Ishikawa (cell line): ENCODE results near the gene CCDC81.

ENCODE experiments used
- CEBPB ChIP-seq: IDR thresholded peaks from 2 replicates; pipeline ENCODE4 v1.6.1; 2012
- CREB1 ChIP-seq: IDR thresholded peaks from 2 replicates; pipeline ENCODE4 v1.6.1; 2012; ENCODE audit warnings: low read depth
- EGR1 ChIP-seq: IDR thresholded peaks from 2 replicates; pipeline ENCODE4 v1.6.1; 2012
- EP300 ChIP-seq: IDR thresholded peaks from 2 replicates; pipeline ENCODE4 v1.6.1; 2012; ENCODE audit warnings: borderline replicate concordance
- FOXM1 ChIP-seq: IDR thresholded peaks from 2 replicates; pipeline ENCODE4 v1.6.1; 2012; ENCODE audit warnings: low read depth, borderline replicate concordance
- NFIC ChIP-seq: IDR thresholded peaks from 2 replicates; pipeline ENCODE4 v1.6.1; 2012
- RAD21 ChIP-seq: IDR thresholded peaks from 2 replicates; pipeline ENCODE4 v1.6.1; 2012; ENCODE audit warnings: low read depth
- TAF1 ChIP-seq: IDR thresholded peaks from 2 replicates; pipeline ENCODE4 v1.6.1; 2012; ENCODE audit warnings: low read depth, mild to moderate bottlenecking
- TCF12 ChIP-seq: IDR thresholded peaks from 2 replicates; pipeline ENCODE4 v1.6.1; 2012; ENCODE audit warnings: low read depth
- TEAD4 ChIP-seq: IDR thresholded peaks from 2 replicates; pipeline ENCODE4 v1.6.1; 2012
- YY1 ChIP-seq: IDR thresholded peaks from 2 replicates; pipeline ENCODE4 v1.6.1; 2012; ENCODE audit warnings: low read depth
- ZBTB7A ChIP-seq: IDR thresholded peaks from 2 replicates; pipeline ENCODE4 v1.6.1; 2012; ENCODE audit warnings: low read depth
- TF ChIP-seq, protein P1 (sequence below): IDR thresholded peaks from 2 replicates; pipeline ENCODE4 v1.6.1; 2012
- TF ChIP-seq, protein P2 (sequence below): IDR thresholded peaks from 2 replicates; pipeline ENCODE4 v1.6.1; 2012
- TF ChIP-seq, protein P3 (sequence below): IDR thresholded peaks from 2 replicates; pipeline ENCODE4 v1.6.1; 2012; ENCODE audit warnings: low read depth, mild to moderate bottlenecking

CCDC81 gene

DNA sequence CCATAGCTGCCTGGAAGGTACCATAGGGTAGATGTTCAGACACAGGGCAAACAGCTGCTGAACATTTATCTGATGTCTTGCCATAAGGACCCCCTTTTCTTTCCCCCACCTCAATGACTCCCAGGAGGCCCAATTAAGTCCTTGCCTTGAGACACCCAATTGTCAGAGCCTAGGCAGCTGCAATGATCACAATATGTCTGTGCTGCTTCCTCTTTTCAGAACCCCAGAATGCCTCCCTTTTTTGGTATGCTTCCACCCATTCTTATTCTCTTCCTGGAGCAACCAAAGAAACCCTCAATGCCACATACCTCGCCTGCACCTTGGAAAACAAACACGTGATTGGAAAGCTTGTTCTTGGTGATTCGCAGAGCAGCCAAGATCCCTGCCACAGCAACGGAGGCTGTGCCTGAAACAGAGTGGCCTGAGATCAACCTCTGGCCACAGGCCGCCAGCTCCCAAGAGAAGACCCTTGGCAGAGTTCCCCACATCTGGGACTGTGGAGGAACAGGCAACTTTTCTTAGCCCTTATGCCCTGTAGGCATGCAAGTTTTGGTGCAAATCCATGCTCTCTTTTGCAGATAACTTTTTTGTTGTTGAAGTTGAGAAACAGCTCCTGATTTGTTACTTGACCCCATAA lies 75.4 kb downstream of the CCDC81 start:
- TF ChIP-seq EP300 (no peak), RAD21 (no peak), CEBPB (no peak), TCF12 (no peak), FOXM1 (no peak), EGR1 (no peak), CREB1 (no peak), TEAD4 (no peak), NFIC (no peak), TAF1 (no peak)
- TF ChIP-seq, protein P1, sequence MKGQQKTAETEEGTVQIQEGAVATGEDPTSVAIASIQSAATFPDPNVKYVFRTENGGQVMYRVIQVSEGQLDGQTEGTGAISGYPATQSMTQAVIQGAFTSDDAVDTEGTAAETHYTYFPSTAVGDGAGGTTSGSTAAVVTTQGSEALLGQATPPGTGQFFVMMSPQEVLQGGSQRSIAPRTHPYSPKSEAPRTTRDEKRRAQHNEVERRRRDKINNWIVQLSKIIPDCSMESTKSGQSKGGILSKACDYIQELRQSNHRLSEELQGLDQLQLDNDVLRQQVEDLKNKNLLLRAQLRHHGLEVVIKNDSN = no peak
- TF ChIP-seq, protein P2, sequence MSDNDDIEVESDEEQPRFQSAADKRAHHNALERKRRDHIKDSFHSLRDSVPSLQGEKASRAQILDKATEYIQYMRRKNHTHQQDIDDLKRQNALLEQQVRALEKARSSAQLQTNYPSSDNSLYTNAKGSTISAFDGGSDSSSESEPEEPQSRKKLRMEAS = no peak

DNA sequence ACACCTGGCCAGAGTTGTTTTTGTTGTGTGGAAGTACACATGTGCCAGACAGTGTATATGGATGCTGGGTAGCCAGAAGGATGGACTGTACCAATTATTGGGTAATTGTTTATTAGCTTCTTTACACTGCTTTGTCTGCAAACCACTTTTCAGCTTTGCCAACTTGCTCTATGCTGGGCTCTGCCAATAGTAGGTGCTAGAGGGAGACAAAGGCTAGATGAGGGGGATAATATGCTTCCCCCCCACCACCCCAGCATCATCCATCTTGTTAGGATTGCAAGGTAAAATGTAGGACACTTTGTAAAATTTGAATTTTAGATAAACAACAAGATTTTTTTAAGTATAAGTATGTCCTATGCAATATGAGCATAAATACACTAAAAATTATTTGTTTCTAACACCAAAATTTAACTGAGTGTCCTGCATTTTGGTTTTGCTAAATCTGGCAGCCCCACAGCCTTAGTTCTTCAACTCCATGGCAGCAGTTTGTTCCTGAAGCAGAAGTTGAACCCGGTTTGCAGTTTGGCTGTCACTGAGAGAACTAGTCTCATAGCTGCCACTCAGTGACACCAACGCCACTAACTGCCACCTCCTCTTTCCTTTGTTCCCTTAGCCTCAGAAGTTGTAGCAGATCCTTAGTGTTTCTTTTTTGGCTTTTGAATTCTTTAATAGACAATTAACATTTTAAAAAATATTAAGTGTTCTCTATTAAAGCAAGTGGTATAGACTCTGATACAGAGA lies 78.8 kb downstream of the CCDC81 start:
- no peak for TF ChIP-seq TAF1
- TF ChIP-seq, protein P1 = no peak
- TF ChIP-seq ZBTB7A = no peak
- no peak for TF ChIP-seq TEAD4
- TF ChIP-seq CEBPB = no peak
- no peak for TF ChIP-seq RAD21
- no peak for TF ChIP-seq EGR1
- TF ChIP-seq, protein P2 = no peak
- no peak for TF ChIP-seq EP300
- TF ChIP-seq YY1 = no peak
- no peak for TF ChIP-seq FOXM1
- no peak for TF ChIP-seq CREB1
- TF ChIP-seq NFIC = no peak
- TF ChIP-seq, protein P3, sequence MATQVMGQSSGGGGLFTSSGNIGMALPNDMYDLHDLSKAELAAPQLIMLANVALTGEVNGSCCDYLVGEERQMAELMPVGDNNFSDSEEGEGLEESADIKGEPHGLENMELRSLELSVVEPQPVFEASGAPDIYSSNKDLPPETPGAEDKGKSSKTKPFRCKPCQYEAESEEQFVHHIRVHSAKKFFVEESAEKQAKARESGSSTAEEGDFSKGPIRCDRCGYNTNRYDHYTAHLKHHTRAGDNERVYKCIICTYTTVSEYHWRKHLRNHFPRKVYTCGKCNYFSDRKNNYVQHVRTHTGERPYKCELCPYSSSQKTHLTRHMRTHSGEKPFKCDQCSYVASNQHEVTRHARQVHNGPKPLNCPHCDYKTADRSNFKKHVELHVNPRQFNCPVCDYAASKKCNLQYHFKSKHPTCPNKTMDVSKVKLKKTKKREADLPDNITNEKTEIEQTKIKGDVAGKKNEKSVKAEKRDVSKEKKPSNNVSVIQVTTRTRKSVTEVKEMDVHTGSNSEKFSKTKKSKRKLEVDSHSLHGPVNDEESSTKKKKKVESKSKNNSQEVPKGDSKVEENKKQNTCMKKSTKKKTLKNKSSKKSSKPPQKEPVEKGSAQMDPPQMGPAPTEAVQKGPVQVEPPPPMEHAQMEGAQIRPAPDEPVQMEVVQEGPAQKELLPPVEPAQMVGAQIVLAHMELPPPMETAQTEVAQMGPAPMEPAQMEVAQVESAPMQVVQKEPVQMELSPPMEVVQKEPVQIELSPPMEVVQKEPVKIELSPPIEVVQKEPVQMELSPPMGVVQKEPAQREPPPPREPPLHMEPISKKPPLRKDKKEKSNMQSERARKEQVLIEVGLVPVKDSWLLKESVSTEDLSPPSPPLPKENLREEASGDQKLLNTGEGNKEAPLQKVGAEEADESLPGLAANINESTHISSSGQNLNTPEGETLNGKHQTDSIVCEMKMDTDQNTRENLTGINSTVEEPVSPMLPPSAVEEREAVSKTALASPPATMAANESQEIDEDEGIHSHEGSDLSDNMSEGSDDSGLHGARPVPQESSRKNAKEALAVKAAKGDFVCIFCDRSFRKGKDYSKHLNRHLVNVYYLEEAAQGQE = no peak
- no peak for TF ChIP-seq TCF12

DNA sequence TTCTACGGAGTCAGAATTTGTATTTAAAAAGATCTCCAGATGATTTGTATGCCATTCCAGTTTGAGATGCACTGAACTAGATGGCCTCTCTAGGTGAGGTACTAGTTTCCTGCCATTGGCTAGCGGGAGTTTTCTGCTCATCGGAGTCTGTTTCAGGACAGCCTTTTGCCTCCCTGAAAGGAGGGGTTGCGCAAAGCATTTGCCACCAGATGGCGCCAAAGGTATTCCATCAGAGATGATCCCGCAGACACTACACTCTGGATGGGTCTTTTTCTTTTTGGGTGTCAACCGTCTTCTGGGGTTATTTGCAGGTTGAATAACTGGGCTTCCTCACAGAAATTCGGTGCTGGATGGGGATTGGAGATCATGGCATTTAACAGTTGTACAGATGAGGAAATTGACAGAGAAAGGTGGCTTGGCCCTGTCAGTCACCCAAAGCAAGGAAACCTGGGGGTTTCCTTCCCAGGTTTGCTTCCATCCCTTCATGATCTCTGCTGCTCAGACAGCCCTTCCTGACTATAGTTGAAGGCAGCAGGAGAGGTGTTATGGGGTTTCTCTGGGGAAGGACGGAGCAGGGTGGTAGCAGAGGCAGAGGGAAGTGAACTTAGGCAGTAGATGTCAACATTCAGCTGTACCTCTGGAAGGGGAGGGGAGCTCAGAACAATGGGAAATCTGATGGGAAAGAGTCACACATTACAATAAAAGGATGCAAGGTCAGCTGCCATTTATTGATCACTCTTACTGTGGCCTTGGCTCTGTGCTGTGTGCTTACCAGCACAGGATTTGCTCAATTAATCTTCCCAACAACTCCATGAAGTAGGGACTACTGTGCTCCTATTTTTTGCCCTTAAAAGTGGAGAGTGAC lies 81.6 kb downstream of the CCDC81 start:
- TF ChIP-seq NFIC (no peak), CEBPB (peak; percentile 52; the same call in 1 of the 2 replicates), YY1 (0 out of 2 replicates have a peak, but pooled peaks have one; percentile 26), RAD21 (peak; percentile 96), CREB1 (no peak), TAF1 (no peak), TEAD4 (no peak), EGR1 (no peak), FOXM1 (no peak; the same call in 1 of the 2 replicates), EP300 (no peak), ZBTB7A (no peak), TCF12 (no peak)
- TF ChIP-seq, protein P1 = no peak
- TF ChIP-seq, protein P2 = no peak
- TF ChIP-seq, protein P3 = no peak

DNA sequence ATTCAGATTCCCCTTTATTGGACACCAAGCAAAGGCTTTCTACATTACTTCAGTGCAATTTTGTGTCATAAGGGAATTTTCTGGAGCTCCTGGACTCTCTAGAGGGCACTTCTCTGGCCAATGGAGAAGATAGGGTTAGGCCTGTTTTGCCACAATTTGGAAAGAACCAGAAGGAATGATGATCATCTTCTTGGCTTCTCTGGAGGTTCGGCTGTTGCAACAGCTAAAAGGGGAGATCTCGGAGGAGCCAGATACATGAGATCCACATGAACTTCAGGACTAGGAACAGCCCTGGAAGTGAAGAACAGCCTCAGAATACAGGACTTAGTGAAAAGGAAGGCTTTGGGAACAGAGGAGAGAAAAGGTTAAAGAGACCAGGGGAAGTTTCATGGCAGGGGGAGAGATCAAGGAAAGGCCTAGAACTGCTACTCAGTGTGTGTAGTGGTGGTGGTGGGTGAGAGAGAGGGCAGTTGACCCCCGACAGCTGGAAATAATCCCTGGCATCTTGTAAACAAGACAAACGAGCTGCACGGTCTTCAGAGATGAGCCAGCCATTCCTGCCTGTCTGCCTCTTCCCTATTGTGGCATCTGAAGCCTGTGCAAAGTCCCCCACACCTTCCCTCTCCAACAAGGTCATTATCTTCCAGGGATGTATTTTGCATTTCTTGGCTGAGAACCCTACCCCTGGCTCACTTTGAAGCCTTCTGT lies 83.8 kb downstream of the CCDC81 start:
- TF ChIP-seq NFIC (no peak), EP300 (no peak), CREB1 (no peak), RAD21 (no peak), EGR1 (no peak), FOXM1 (no peak), TCF12 (no peak), YY1 (no peak), CEBPB (no peak), TAF1 (no peak), ZBTB7A (no peak), TEAD4 (no peak)
- TF ChIP-seq, protein P1 = no peak
- TF ChIP-seq, protein P2 = no peak
- TF ChIP-seq, protein P3 = no peak
